GM23338 (cell line): ENCODE results near the gene PHRF1. TPM values are rescaled to one million over a fixed set of nuclear protein-coding genes. Genes with fewer than 3 reads are reported as not detected.

Experiments
- ATAC-seq: fragments of 200-7000 bp; cut with Tn5 transposase; 3 replicates; pipeline ENCODE4 v1.9.1; 2020
- DNase-seq: peaks from one replicate; pipeline ENCODE4 v3.0.0-alpha.2; 2015; ENCODE audit warnings: low spot score
- H2AFZ ChIP-seq: fragments of 200-600 bp; sonication (generic); 2 replicates; pipeline ENCODE4 v1.8.0; 2016; ENCODE audit warnings: antibody characterized with exemption, mild to moderate bottlenecking, moderate library complexity
- H3F3A ChIP-seq: fragments of 200-600 bp; sonication (generic); replicated peaks from 2 replicates; pipeline ENCODE4 v1.8.0; 2017; ENCODE audit warnings: antibody characterized with exemption, mixed run types, low read depth
- H3K27ac ChIP-seq: fragments of 200-600 bp; sonication (generic); 2 replicates; pipeline ENCODE4 v1.6.1; 2016; ENCODE audit warnings: low read depth
- H3K27me3 ChIP-seq: fragments of 200-600 bp; sonication (generic); 2 replicates; pipeline ENCODE4 v1.8.0; 2016; ENCODE audit warnings: mild to moderate bottlenecking, mixed run types, moderate library complexity; ENCODE audit not compliant: insufficient read depth
- H3K36me3 ChIP-seq: fragments of 200-600 bp; sonication (generic); 2 replicates; pipeline ENCODE4 v1.8.0; 2016; ENCODE audit warnings: mild to moderate bottlenecking; ENCODE audit not compliant: insufficient read depth
- H3K4me1 ChIP-seq: fragments of 200-600 bp; sonication (generic); 2 replicates; pipeline ENCODE4 v1.8.0; 2016; ENCODE audit warnings: mild to moderate bottlenecking, moderate library complexity; ENCODE audit not compliant: insufficient read depth
- H3K4me2 ChIP-seq: fragments of 200-600 bp; sonication (generic); 2 replicates; pipeline ENCODE4 v1.7.1; 2017; ENCODE audit warnings: mixed run types
- H3K4me3 ChIP-seq: fragments of 200-600 bp; sonication (generic); 2 replicates; pipeline ENCODE4 v1.6.1; 2016; ENCODE audit warnings: mixed run types
- H3K79me2 ChIP-seq: fragments of 200-600 bp; sonication (generic); replicated peaks from 2 replicates; pipeline ENCODE4 v1.8.0; 2017; ENCODE audit warnings: mild to moderate bottlenecking; ENCODE audit not compliant: insufficient read depth
- H3K9me2 ChIP-seq: fragments of 200-600 bp; sonication (generic); 2 replicates; pipeline ENCODE4 v1.8.0; 2017; ENCODE audit not compliant: insufficient read depth
- H4K20me1 ChIP-seq: fragments of 200-600 bp; sonication (generic); replicated peaks from 2 replicates; pipeline ENCODE4 v1.8.0; 2017; ENCODE audit warnings: mild to moderate bottlenecking; ENCODE audit not compliant: insufficient read depth
- H3K27ac Mint-ChIP-seq: 2 replicates; pipeline ENCODE4 v1.8.0; 2020; ENCODE audit warnings: inconsistent platforms, mild to moderate bottlenecking, moderate library complexity, mixed read lengths
- H3K27me3 Mint-ChIP-seq: 3 replicates; pipeline ENCODE4 v1.8.0; 2022; ENCODE audit warnings: low read depth, mild to moderate bottlenecking, moderate library complexity, mixed read lengths, inconsistent platforms; ENCODE audit not compliant: insufficient read depth, poor library complexity
- H3K36me3 Mint-ChIP-seq: 3 replicates; pipeline ENCODE4 v1.8.0; 2021; ENCODE audit warnings: low read depth, mild to moderate bottlenecking, inconsistent platforms, moderate library complexity, mixed read lengths
- H3K4me1 Mint-ChIP-seq: 3 replicates; pipeline ENCODE4 v1.8.0; 2020; ENCODE audit warnings: mild to moderate bottlenecking, inconsistent platforms, mixed read lengths
- H3K4me3 Mint-ChIP-seq: 3 replicates; pipeline ENCODE4 v1.8.0; 2021; ENCODE audit warnings: moderate library complexity, mild to moderate bottlenecking, inconsistent platforms, mixed read lengths
- H3K9me3 Mint-ChIP-seq: 3 replicates; pipeline ENCODE4 v1.8.0; 2020; ENCODE audit warnings: moderate library complexity, mild to moderate bottlenecking, inconsistent platforms, mixed read lengths
- CREB1 ChIP-seq: fragments of 250-450 bp; sonication (Bioruptor Pico); IDR thresholded peaks from 2 replicates; pipeline ENCODE4 v1.5.0; 2020; ENCODE audit warnings: low read depth, mild to moderate bottlenecking, moderate library complexity
- EZH2 ChIP-seq: fragments of 200-600 bp; sonication (generic); IDR thresholded peaks from one replicate; pipeline ENCODE4 v1.8.0; 2017; ENCODE audit warnings: antibody characterized with exemption, mild to moderate bottlenecking, low read depth; ENCODE audit not compliant: unreplicated experiment
- POLR2AphosphoS5 ChIP-seq: IDR thresholded peaks from 2 replicates; pipeline ENCODE4 v1.6.1; 2016; ENCODE audit warnings: antibody characterized with exemption, low read depth
- ZNF114 ChIP-seq: fragments of 250-450 bp; sonication (Bioruptor Pico); IDR thresholded peaks from 2 replicates; pipeline ENCODE4 v1.5.0; 2020; ENCODE audit warnings: mild to moderate bottlenecking, moderate library complexity
- polyA plus RNA-seq: library from polyadenylated mRNA; unstranded; fragments of >200 nt; fragmentation: Nextera tagmentation; extraction: Ambion mirVana; gene quantifications from 2 replicates; pipeline ENCODE4 v1.2.1, GENCODE V29; 2016
- total RNA-seq: library from RNA; depleted of rRNA; stranded (reverse); fragments of >200 nt; shearing (Covaris generic); gene quantifications from 2 replicates; pipeline ENCODE4 v1.2.3, GENCODE V29; 2014
- TF ChIP-seq, protein P1 (sequence below), 2 experiments: fragments of 200-600 bp in 1 of 2; sonication (generic) in 1 of 2; conservative IDR thresholded peaks; 2 replicates each; pipeline versions ENCODE4 v1.5.1 to v1.6.1; 2016 to 2017; ENCODE audit warnings: antibody characterized with exemption in 2 of 2, low read depth in 2 of 2, mild to moderate bottlenecking in 2 of 2, moderate library complexity in 1 of 2
- TF ChIP-seq, protein P2 (sequence below): IDR thresholded peaks from one replicate; pipeline ENCODE4 v1.6.1; 2018; ENCODE audit warnings: antibody characterized with exemption; ENCODE audit not compliant: unreplicated experiment

Gene PHRF1
- total and polyA plus RNA-seq, 2 experiments from 2014 or later = 11.0 to 45.9 TPM

DNA sequence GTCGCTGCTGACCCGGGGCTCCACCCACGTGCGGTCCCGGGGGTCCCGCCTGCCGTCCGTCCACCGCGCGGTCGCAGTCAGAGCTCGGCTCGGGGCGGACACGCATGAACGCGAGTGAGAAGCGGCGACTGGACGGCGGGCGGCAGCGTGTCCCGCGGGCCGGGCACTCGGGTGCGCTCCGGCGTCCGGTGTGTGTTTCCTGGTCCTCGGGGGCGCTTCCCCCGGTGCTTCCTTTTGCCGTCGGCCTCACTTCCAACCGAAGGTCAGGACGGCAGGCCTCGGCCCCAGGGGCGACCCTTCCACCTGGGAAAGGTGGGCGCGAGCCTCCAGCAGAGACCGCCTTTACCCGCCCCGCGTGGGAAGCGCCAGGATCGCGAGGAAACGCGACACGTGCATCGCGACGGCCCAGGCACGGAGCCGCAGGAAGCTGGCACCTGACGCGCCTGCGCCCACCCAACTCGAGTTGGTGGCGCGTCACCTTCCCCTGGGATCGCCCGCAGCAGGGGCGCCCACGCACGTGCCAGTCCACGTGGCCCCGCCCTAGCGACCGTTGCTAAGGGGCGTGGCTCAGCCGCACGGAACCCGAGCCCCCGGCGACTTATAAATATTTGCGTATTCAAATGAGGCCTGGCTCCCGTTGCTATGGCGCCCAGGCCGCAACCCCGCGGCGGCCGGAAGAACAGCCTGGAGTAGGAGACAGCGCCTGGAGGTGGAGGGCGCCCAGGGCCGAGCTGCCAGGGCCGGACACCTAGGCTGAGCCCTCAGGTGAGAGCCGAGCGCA is 39.2 kb upstream of the PHRF1 start, which contains the start of gene LRRC56:
Gene LRRC56 (plus strand): TSS at position 687 of the 781 bp plus-strand sequence. CDS start 3,158 bp downstream, outside the sequence.
- Histone ChIP-seq H3K27ac (no peak within 1 kb of the TSS), H3K9me2 (no peaks in the 10 kb centered on the region), H3K79me2 (no peaks in the 10 kb centered on the region; the same call in 1 of the 2 replicates), H2AFZ (peak within 1 kb of the TSS; percentile 87), H3K4me1 (no peaks in the 10 kb centered on the region; the same call in 1 of the 2 replicates), H3K4me3 (peak within 1 kb of the TSS; percentile 73), H3F3A (peaks cover 11% of the 10 kb centered on the region), H3K27me3 (peaks cover 17% of the 10 kb centered on the region; the same call in 1 of the 2 replicates), H3K36me3 (no peaks in the 10 kb centered on the region), H3K4me2 (peak within 1 kb of the TSS; percentile 90), H4K20me1 (0 out of 2 replicates have a peak, but pooled peaks cover 2% of the 10 kb centered on the region)
- ATAC-seq = peak; percentile 58
- H3K27me3 Mint-ChIP-seq = peaks cover 20% of the 10 kb centered on the region
- peaks cover 3% of the 10 kb centered on the region; the same call in 2 of the 3 replicates for H3K4me1 Mint-ChIP-seq
- DNase-seq = peak; percentile 93
- TF ChIP-seq ZNF114 (CRISPR knock-in tag) = no peak
- TF ChIP-seq, protein P1, sequence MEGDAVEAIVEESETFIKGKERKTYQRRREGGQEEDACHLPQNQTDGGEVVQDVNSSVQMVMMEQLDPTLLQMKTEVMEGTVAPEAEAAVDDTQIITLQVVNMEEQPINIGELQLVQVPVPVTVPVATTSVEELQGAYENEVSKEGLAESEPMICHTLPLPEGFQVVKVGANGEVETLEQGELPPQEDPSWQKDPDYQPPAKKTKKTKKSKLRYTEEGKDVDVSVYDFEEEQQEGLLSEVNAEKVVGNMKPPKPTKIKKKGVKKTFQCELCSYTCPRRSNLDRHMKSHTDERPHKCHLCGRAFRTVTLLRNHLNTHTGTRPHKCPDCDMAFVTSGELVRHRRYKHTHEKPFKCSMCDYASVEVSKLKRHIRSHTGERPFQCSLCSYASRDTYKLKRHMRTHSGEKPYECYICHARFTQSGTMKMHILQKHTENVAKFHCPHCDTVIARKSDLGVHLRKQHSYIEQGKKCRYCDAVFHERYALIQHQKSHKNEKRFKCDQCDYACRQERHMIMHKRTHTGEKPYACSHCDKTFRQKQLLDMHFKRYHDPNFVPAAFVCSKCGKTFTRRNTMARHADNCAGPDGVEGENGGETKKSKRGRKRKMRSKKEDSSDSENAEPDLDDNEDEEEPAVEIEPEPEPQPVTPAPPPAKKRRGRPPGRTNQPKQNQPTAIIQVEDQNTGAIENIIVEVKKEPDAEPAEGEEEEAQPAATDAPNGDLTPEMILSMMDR (conservative IDR thresholded peaks at IDR 0.05; ENCODE audit: low read depth in 2 of 2) = 0 out of 4 replicates have a peak, but pooled peaks of 1 of the 2 experiments have one; percentile 2
- TF ChIP-seq CREB1 (CRISPR knock-in tag) = 0 out of 2 replicates have a peak, but pooled peaks have one; percentile 5
- TF ChIP-seq POLR2AphosphoS5 = peak; percentile 28; the same call in 1 of the 2 replicates
- TF ChIP-seq EZH2 = no peak
- peak within 1 kb of the TSS; percentile 35; the same call in 1 of the 2 replicates for H3K27ac Mint-ChIP-seq
- peaks cover 6% of the 10 kb centered on the region; the same call in 2 of the 3 replicates for H3K36me3 Mint-ChIP-seq
- H3K9me3 Mint-ChIP-seq = peaks cover 2% of the 10 kb centered on the region; the same call in 2 of the 3 replicates
- H3K4me3 Mint-ChIP-seq = peak within 1 kb of the TSS; percentile 89

DNA sequence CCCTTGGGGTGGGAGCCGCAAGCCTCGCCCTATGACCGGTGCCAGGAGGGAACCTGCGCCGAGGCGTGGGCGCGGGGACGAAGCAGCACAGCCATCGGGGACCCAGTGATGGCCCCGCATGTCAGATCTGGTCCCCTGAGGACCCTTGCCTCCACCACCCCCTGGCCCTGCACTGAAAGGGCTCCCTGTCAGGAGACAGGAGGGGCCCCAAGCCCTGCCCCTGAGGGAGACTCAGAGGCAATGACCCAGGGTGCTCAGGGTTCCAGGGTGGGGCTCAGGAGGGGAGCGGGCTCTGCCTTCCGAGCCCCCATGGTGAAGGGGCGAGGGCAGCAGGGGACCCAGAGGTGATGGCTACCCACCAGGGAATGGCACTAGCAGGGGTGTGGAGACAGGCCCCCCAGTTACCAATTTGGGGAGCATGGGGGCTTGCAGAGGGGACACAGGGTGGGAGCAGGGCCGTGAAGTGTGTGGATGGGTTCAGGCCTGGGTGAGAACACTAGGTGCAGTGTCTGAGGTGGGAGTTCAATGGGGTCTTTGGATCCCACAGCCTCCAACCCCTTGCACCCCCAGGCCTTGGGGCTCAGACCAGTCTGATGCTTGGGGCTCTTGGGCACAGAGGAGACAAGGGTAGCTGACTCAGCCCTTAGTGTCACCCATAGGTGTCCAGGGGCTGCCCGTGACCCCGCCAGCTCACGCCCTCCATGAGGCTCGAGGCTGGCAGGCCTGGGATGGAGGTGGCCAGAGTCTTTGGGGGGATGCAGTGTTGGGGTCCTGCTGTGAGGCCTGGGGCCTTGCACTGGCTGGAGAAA is 38.4 kb upstream of the PHRF1 start:
- peaks cover 17% of the 10 kb centered on the region; the same call in 1 of the 2 replicates for H3K27me3 ChIP-seq
- Mint-ChIP-seq H3K27ac (no peak overlapping the region), H3K27me3 (peaks cover 23% of the 10 kb centered on the region), H3K9me3 (peaks cover 2% of the 10 kb centered on the region; the same call in 2 of the 3 replicates), H3K36me3 (peaks cover 5% of the 10 kb centered on the region), H3K4me3 (peak overlapping the region; percentile 50; the same call in 2 of the 3 replicates), H3K4me1 (peaks cover 3% of the 10 kb centered on the region; the same call in 2 of the 3 replicates)
- TF ChIP-seq, protein P2, sequence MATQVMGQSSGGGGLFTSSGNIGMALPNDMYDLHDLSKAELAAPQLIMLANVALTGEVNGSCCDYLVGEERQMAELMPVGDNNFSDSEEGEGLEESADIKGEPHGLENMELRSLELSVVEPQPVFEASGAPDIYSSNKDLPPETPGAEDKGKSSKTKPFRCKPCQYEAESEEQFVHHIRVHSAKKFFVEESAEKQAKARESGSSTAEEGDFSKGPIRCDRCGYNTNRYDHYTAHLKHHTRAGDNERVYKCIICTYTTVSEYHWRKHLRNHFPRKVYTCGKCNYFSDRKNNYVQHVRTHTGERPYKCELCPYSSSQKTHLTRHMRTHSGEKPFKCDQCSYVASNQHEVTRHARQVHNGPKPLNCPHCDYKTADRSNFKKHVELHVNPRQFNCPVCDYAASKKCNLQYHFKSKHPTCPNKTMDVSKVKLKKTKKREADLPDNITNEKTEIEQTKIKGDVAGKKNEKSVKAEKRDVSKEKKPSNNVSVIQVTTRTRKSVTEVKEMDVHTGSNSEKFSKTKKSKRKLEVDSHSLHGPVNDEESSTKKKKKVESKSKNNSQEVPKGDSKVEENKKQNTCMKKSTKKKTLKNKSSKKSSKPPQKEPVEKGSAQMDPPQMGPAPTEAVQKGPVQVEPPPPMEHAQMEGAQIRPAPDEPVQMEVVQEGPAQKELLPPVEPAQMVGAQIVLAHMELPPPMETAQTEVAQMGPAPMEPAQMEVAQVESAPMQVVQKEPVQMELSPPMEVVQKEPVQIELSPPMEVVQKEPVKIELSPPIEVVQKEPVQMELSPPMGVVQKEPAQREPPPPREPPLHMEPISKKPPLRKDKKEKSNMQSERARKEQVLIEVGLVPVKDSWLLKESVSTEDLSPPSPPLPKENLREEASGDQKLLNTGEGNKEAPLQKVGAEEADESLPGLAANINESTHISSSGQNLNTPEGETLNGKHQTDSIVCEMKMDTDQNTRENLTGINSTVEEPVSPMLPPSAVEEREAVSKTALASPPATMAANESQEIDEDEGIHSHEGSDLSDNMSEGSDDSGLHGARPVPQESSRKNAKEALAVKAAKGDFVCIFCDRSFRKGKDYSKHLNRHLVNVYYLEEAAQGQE = no peak
- peak overlapping the region; percentile 73 for H3K4me3 ChIP-seq
- DNase-seq (no peak), ATAC-seq (no peak)
- H3K36me3 ChIP-seq = no peaks in the 10 kb centered on the region
- H3K9me2 ChIP-seq = no peaks in the 10 kb centered on the region
- no peaks in the 10 kb centered on the region; the same call in 1 of the 2 replicates for H3K4me1 ChIP-seq
- no peak overlapping the region for H3K27ac ChIP-seq
- H3F3A ChIP-seq = peaks cover 11% of the 10 kb centered on the region
- peak overlapping the region; percentile 90 for H3K4me2 ChIP-seq
- H2AFZ ChIP-seq = no peak overlapping the region
- no peaks in the 10 kb centered on the region; the same call in 1 of the 2 replicates for H3K79me2 ChIP-seq
- H4K20me1 ChIP-seq = 0 out of 2 replicates have a peak, but pooled peaks cover 2% of the 10 kb centered on the region
